HEK293T (cell line): ENCODE measurements around the gene LRRC61.

Experiments used
- ELF4 ChIP-seq: fragments of 450-650 bp; IDR thresholded peaks from 2 replicates; pipeline ENCODE4 v1.6.1; 2017; ENCODE audit warnings: antibody characterized with exemption
- FOXK2 ChIP-seq: fragments of 450-650 bp; IDR thresholded peaks from 2 replicates; pipeline ENCODE4 v1.6.1; 2016; ENCODE audit warnings: mild to moderate bottlenecking
- FOXM1 ChIP-seq: fragments of 450-650 bp; IDR thresholded peaks from 2 replicates; pipeline ENCODE4 v1.6.1; 2017; ENCODE audit warnings: mild to moderate bottlenecking, borderline replicate concordance
- HDGF ChIP-seq: fragments of 450-650 bp; IDR thresholded peaks from 2 replicates; pipeline ENCODE4 v1.6.1; 2017; ENCODE audit warnings: antibody characterized with exemption, borderline replicate concordance
- PKNOX1 ChIP-seq: fragments of 450-650 bp; IDR thresholded peaks from 2 replicates; pipeline ENCODE4 v1.6.1; 2016
- SP1 ChIP-seq: fragments of 450-650 bp; IDR thresholded peaks from 2 replicates; pipeline ENCODE4 v1.6.1; 2017

GRCh38 chr7:150371131-150371995, 48.2 kb downstream of the LRRC61 start:
- TF ChIP-seq HDGF: no peak
- no peak for TF ChIP-seq SP1
- TF ChIP-seq ELF4: no peak
- TF ChIP-seq PKNOX1: no peak
- no peak for TF ChIP-seq FOXM1
- no peak for TF ChIP-seq FOXK2
